Fibroblast of lung (primary cell): ENCODE data around the gene MACROD2. TPM values are rescaled to one million over a fixed set of nuclear protein-coding genes. Genes with fewer than 3 reads are reported as not detected.

Experiments used
- DNase-seq, 2 donors: peaks; one replicate each; pipeline versions ENCODE4 v3.0.0 to v3.0.0-alpha.2; 2010; ENCODE audit warnings: low read depth in 2 of 2
- H2AFZ ChIP-seq: 2 replicates; pipeline ENCODE4 v1.5.1; 2012; ENCODE audit warnings: low read length, control low read depth, inconsistent platforms
- H3K27ac ChIP-seq: 2 replicates; pipeline ENCODE4 v1.5.1; 2011; ENCODE audit warnings: low read length, control low read depth; ENCODE audit not compliant: insufficient read depth
- H3K27me3 ChIP-seq: 2 replicates; pipeline ENCODE4 v1.5.1; 2011; ENCODE audit warnings: mild to moderate bottlenecking, low read length; ENCODE audit not compliant: control insufficient read depth, insufficient read depth
- H3K36me3 ChIP-seq: 2 replicates; pipeline ENCODE4 v1.5.1; 2011; ENCODE audit warnings: low read length; ENCODE audit not compliant: control insufficient read depth, insufficient read depth
- H3K4me1 ChIP-seq: 2 replicates; pipeline ENCODE4 v1.5.1; 2011; ENCODE audit warnings: low read length; ENCODE audit not compliant: control insufficient read depth, insufficient read depth; ENCODE audit errors: extremely low read depth
- H3K4me2 ChIP-seq: 2 replicates; pipeline ENCODE4 v1.5.1; 2011; ENCODE audit warnings: low read length, control low read depth; ENCODE audit not compliant: insufficient read depth; ENCODE audit errors: extremely low read depth
- H3K4me3 ChIP-seq, 4 experiments: fragments of 200-600 bp in 1 of 4; sonication (generic) in 1 of 4; replicated peaks in 1 of 4; 2 replicates each; pipeline ENCODE4 v1.5.1; 2011 to 2016; ENCODE audit warnings: low read length in 4 of 4, low read depth in 3 of 4, mild to moderate bottlenecking in 3 of 4, control low read depth in 2 of 4, inconsistent platforms in 1 of 4, mixed read lengths in 1 of 4; ENCODE audit not compliant: insufficient read depth in 1 of 4; ENCODE audit errors: control extremely low read depth in 1 of 4
- H3K79me2 ChIP-seq: 2 replicates; pipeline ENCODE4 v1.5.1; 2012; ENCODE audit warnings: mild to moderate bottlenecking, low read length, inconsistent platforms; ENCODE audit not compliant: control insufficient read depth, insufficient read depth
- H3K9ac ChIP-seq: 2 replicates; pipeline ENCODE4 v1.5.1; 2011; ENCODE audit warnings: mild to moderate bottlenecking, low read length, control low read depth; ENCODE audit not compliant: insufficient read depth
- H3K9me3 ChIP-seq: 2 replicates; pipeline ENCODE4 v1.5.1; 2012; ENCODE audit warnings: low read depth, low read length; ENCODE audit not compliant: control insufficient read depth, insufficient read depth
- H4K20me1 ChIP-seq: 2 replicates; pipeline ENCODE4 v1.5.1; 2011; ENCODE audit warnings: low read length; ENCODE audit not compliant: control insufficient read depth, insufficient read depth; ENCODE audit errors: extremely low read depth
- CTCF ChIP-seq, 2 donors: IDR thresholded peaks in 1 of 2; conservative IDR thresholded peaks in 1 of 2; 1 replicate in 1 of 2; 2 replicates in 1 of 2; pipeline ENCODE4 v1.5.1; 2011 to 2012; ENCODE audit warnings: low read length in 2 of 2, control low read depth in 1 of 2, inconsistent platforms in 1 of 2, low read depth in 1 of 2, mild to moderate bottlenecking in 1 of 2
- EZH2 ChIP-seq: IDR thresholded peaks from 2 replicates; pipeline ENCODE4 v1.5.1; 2012; ENCODE audit warnings: low read length, control low read depth, mild to moderate bottlenecking; ENCODE audit errors: missing control alignments
- polyA plus RNA-seq, 2 donors: library from polyadenylated mRNA; depleted of rRNA in 1 of 2; stranded (reverse) in 1 of 2; unstranded in 1 of 2; fragments of >200 nt; gene quantifications; 2 replicates each; pipeline ENCODE4 v1.2.1, GENCODE V29; 2011 to 2012; ENCODE audit warnings: missing spikeins in 1 of 2
- total RNA-seq: library from RNA; depleted of rRNA; stranded (reverse); fragments of >200 nt; gene quantifications from 2 replicates; pipeline ENCODE4 v1.2.1, GENCODE V29; 2014

Gene MACROD2
- total and polyA plus RNA-seq, 2 donors (not counting 1 experiment from before 2014, with no cell fraction given) = 0.54 to 1.7 TPM

DNA sequence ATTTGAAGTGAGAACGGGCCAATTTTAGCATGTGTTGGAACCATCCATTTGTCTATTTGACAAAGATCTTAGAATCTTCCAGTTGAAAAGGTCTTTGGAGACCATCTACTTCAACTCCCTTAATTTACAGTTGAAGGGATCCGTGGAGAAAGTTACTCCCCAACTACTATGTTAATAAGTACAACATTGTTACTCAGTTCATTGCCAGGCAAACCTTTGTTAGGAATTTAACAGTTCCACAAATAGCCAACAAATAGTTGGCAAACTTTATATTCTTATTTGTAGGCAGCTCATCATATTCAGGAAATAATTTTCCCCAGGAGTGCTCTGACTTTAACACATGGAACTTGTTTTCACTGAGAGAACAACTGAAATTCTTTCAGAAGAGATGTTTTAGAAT, 423.1 kb downstream of the MACROD2 start:
- no peaks in the 10 kb centered on the region for H3K27me3 ChIP-seq
- no peaks in the 10 kb centered on the region for H3K36me3 ChIP-seq
- H2AFZ ChIP-seq = peak overlapping the region; percentile 11
- H4K20me1 ChIP-seq = no peaks in the 10 kb centered on the region
- H3K27ac ChIP-seq = no peak overlapping the region
- H3K79me2 ChIP-seq = no peaks in the 10 kb centered on the region
- no peak for DNase-seq
- H3K9me3 ChIP-seq = no peaks in the 10 kb centered on the region
- no peak overlapping the region for H3K9ac ChIP-seq
- no peak for TF ChIP-seq CTCF (conservative IDR thresholded peaks at IDR 0.05 in 1 of 2, IDR thresholded peaks at IDR 0.05 in 1 of 2; ENCODE audit: low read depth in 1 of 2, low read length in 2 of 2)
- TF ChIP-seq EZH2 = no peak
- H3K4me3 ChIP-seq = no peak overlapping the region
- no peaks in the 10 kb centered on the region for H3K4me1 ChIP-seq
- H3K4me2 ChIP-seq = peak overlapping the region; percentile 9

DNA sequence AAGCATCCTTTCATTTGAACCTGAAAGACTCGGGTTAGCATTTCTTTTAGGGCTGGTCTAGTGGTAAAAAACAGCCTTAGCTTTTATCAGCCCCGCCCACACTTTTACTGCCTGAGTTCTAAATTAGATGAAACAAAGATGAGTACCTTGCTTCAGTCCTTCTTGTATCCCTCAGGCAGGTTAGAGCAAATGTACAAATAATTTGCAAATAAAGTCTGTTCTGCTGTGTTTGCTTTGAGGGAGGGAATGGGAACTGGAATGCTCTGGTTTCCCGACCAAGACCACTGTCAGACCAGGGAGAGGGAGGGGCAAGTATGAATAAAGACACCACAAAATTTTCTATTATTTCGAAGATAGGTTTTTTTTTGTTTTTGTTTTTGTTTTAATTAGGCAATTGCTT, 427.6 kb downstream of the MACROD2 start:
- no peak for DNase-seq

GRCh38 chr20:14431568-14431967, 436.3 kb downstream of the MACROD2 start:
- H3K9me3 ChIP-seq = no peaks in the 10 kb centered on the region
- no peaks in the 10 kb centered on the region for H4K20me1 ChIP-seq
- no peaks in the 10 kb centered on the region for H3K79me2 ChIP-seq
- TF ChIP-seq CTCF (conservative IDR thresholded peaks at IDR 0.05 in 1 of 2, IDR thresholded peaks at IDR 0.05 in 1 of 2; ENCODE audit: low read depth in 1 of 2, low read length in 2 of 2) (no peak), EZH2 (no peak)
- no peak overlapping the region for H2AFZ ChIP-seq
- H3K27ac ChIP-seq = no peak overlapping the region
- H3K9ac ChIP-seq = no peak overlapping the region
- H3K27me3 ChIP-seq = no peaks in the 10 kb centered on the region
- no peaks in the 10 kb centered on the region for H3K4me1 ChIP-seq
- H3K4me3 ChIP-seq = no peak overlapping the region
- no peaks in the 10 kb centered on the region for H3K36me3 ChIP-seq
- H3K4me2 ChIP-seq = no peak overlapping the region
- no peak for DNase-seq

More for the DNA sequence above, 427.6 kb downstream of the MACROD2 start:
- no peaks in the 10 kb centered on the region for H4K20me1 ChIP-seq
- H3K27me3 ChIP-seq = no peaks in the 10 kb centered on the region
- no peak overlapping the region for H3K27ac ChIP-seq
- H3K4me3 ChIP-seq = no peak overlapping the region
- no peak overlapping the region for H2AFZ ChIP-seq
- H3K9ac ChIP-seq = no peak overlapping the region
- no peaks in the 10 kb centered on the region for H3K79me2 ChIP-seq
- H3K36me3 ChIP-seq = no peaks in the 10 kb centered on the region
- H3K4me1 ChIP-seq = no peaks in the 10 kb centered on the region
- H3K4me2 ChIP-seq = no peak overlapping the region
- no peak for TF ChIP-seq EZH2
- no peak for TF ChIP-seq CTCF (conservative IDR thresholded peaks at IDR 0.05 in 1 of 2, IDR thresholded peaks at IDR 0.05 in 1 of 2; ENCODE audit: low read depth in 1 of 2, low read length in 2 of 2)
- H3K9me3 ChIP-seq = no peaks in the 10 kb centered on the region
